Measurements from ENCODE around the gene TWIST2. TPM values are rescaled to one million over a fixed set of nuclear protein-coding genes. Genes with fewer than 3 reads are reported as not detected.

Gene TWIST2
- total and polyA plus RNA-seq, 9 of the 15 experiments (the other 6 are each of a cell fraction or from before 2014, with no cell fraction given): not detected

DNA sequence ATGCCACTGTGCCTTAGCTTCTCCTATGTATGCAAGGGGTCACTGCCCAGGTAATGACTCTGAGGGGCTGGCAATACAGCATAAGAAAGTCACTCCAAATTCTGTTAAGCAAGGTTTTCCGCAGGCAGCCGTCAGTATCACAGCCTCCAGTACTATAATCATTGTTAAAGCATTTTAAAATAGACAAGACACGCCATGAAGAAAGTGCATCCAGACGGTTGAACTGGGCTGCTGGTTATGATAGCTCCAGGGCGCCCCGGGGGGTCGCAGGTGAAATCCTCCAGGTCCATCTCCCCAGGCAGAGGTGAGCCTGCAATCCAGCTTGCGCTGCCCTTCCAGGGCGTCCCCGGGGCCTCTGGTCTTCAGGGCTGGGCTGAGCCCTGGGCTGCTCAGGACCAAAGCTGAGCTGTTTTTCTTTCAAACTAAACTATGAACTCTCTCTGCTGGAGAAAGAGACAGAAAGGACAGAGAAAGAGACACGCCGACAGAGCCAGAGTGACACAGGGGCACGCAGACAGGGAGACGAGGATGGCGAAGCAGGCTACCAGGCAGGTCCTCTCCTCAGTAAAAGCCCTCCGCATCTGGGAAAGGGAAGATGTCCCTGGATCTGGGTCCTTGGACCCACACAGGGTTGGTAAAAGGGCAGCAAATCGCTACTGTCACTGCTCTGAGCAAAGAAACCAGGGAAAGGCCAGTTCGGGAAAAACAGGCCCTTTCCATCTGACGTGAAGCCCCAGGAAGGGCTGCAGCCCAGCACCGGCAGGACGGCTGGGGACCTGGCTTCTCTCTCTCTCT, 2.1 kb upstream of the TWIST2 start:
- 1% methylated on average over 11 of the region's 21 CpGs for WGBS (ENCODE audit: insufficient coverage, low coverage, missing lambda C conversion rate)
- ATAC-seq: no peak
- in situ Hi-C loops (cut with MboI): no loop called here

More for the DNA sequence above, 2.1 kb upstream of the TWIST2 start:
- BruUV-seq (replicated peaks): no TSS peak
- H3K79me2 ChIP-seq (ENCODE audit: control insufficient read depth, insufficient read depth, low read length): no peaks in the 10 kb centered on the region
- FAIRE-seq (no peak), DNase-seq (ENCODE audit: extremely low read depth in 1 of 4, low spot score in 3 of 4) (no peak)
- no peaks in the 10 kb centered on the region for H3K36me3 ChIP-seq (ENCODE audit: control insufficient read depth, insufficient read depth, low read length)
- TF ChIP-seq ZNF23 (CRISPR knock-in tag; IDR thresholded peaks at IDR 0.05) (no peak), FOXP1 (CRISPR knock-in tag; IDR thresholded peaks at IDR 0.05) (no peak), MBD2 (IDR thresholded peaks at IDR 0.05; ENCODE audit: borderline replicate concordance, low read depth) (no peak), SLC30A9 (CRISPR knock-in tag; IDR thresholded peaks at IDR 0.05) (no peak), U2AF2 (optimal IDR thresholded peaks at IDR 0.05; ENCODE audit: low read depth, low read length) (no peak), ATF1 (CRISPR knock-in tag; IDR thresholded peaks at IDR 0.05) (no peak), ATF1 (tag; IDR thresholded peaks at IDR 0.05) (no peak), HIVEP1 (CRISPR knock-in tag; IDR thresholded peaks at IDR 0.05) (no peak), ZNF212 (CRISPR knock-in tag; IDR thresholded peaks at IDR 0.05) (no peak), ZNF408 (CRISPR knock-in tag; IDR thresholded peaks at IDR 0.05; ENCODE audit: low read depth) (no peak), RBM14 (IDR thresholded peaks at IDR 0.05; ENCODE audit: borderline replicate concordance, insufficient read depth, low read depth, low read length) (no peak), KDM5B (IDR thresholded peaks at IDR 0.05; ENCODE audit: insufficient replicate concordance, low read depth, low read length) (no peak)
- TF ChIP-seq, protein P1, sequence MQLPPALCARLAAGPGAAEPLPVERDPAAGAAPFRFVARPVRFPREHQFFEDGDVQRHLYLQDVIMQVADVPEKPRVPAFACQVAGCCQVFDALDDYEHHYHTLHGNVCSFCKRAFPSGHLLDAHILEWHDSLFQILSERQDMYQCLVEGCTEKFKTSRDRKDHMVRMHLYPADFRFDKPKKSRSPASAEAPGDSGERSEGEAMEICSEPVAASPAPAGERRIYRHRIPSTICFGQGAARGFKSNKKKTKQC (CRISPR knock-in tag; IDR thresholded peaks at IDR 0.05): no peak
- H3K9me1 ChIP-seq (ENCODE audit: control insufficient read depth, insufficient read depth, low read length): no peaks in the 10 kb centered on the region
- H3K4me1 ChIP-seq (replicated peaks in 1 of 2; ENCODE audit: control insufficient read depth in 2 of 2, insufficient read depth in 2 of 2, low read length in 2 of 2): no peaks in the 10 kb centered on the region; a peak in 1 of 5 replicates
- intact Hi-C loops (cut with micrococcal nuclease): no loop called here
- no peak overlapping the region for H3K27ac ChIP-seq (ENCODE audit: extremely low read depth, low read depth, low read length)
- H3K4me2 ChIP-seq (ENCODE audit: insufficient read depth, low read length): no peak overlapping the region
- CTCF ChIA-PET (ENCODE audit: low intra/inter-chr PET ratio): no interaction called here
- peaks cover 0 to 29% of the 10 kb centered on the region in 2 experiments; a peak in 2 of 5 replicates for H3K27me3 ChIP-seq (ENCODE audit: control insufficient read depth in 2 of 2, insufficient read depth in 2 of 2, low read length in 2 of 2)
- H4K20me1 ChIP-seq (replicated peaks; ENCODE audit: control insufficient read depth, insufficient read depth, low read length): no peaks in the 10 kb centered on the region
- H2AFZ ChIP-seq (ENCODE audit: low read depth, low read length): no peak overlapping the region
- no peaks in the 10 kb centered on the region for H3K9me3 ChIP-seq (replicated peaks; ENCODE audit: control insufficient read depth, insufficient read depth, low read depth, low read length)
- H3K9ac ChIP-seq (ENCODE audit: insufficient read depth in 1 of 2, low read depth in 2 of 2, low read length in 2 of 2): no peak overlapping the region
- POLR2A ChIA-PET: interaction anchor here (1.2 kb wide), 1 partner anchor 9 kb away, joined by 4 read pairs; no protein-coding TSS in a partner anchor
- no peak overlapping the region for H3K4me3 ChIP-seq

All from K562 (cell line).